ENCODE data around the gene SLC38A10. TPM values are rescaled to one million over a fixed set of nuclear protein-coding genes. Genes with fewer than 3 reads are reported as not detected.

The SLC38A10 gene
- total and polyA plus RNA-seq, 2 of the 13 experiments (the other 11 are each of a cell fraction or from before 2014, with no cell fraction given): 23.4 to 55.8 TPM

- no peak overlapping the region for H3K9ac ChIP-seq (ENCODE audit: insufficient read depth, low read depth, low read length)
- 97% methylated on average over 8 of the region's 8 CpGs for WGBS (ENCODE audit: low lambda C conversion rate)
- ATAC-seq (no peak), DNase-seq (ENCODE audit: low spot score) (no peak), FAIRE-seq (no peak)
- H3K36me3 ChIP-seq (replicated peaks in 1 of 2; ENCODE audit: control insufficient read depth in 1 of 2, insufficient read depth in 2 of 2, low read length in 2 of 2): peaks cover 5 to 15% of the 10 kb centered on the region in 2 experiments; a peak in 4 of 5 replicates
- no peak for TF ChIP-seq ZBTB1 (CRISPR knock-in tag; IDR thresholded peaks at IDR 0.05; ENCODE audit: borderline replicate concordance)
- TF ChIP-seq ZNF510 (CRISPR knock-in tag; IDR thresholded peaks at IDR 0.05; ENCODE audit: low read depth): no peak
- TF ChIP-seq KLF16 (CRISPR knock-in tag; IDR thresholded peaks at IDR 0.05): no peak
- no peak for TF ChIP-seq NBN (conservative IDR thresholded peaks at IDR 0.05)
- no peak for TF ChIP-seq FUBP1 (CRISPR knock-in tag; IDR thresholded peaks at IDR 0.05; ENCODE audit: borderline replicate concordance)
- no peak for TF ChIP-seq ZNF891 (CRISPR knock-in tag; IDR thresholded peaks at IDR 0.05)
- TF ChIP-seq ZNF367 (CRISPR knock-in tag; IDR thresholded peaks at IDR 0.05; ENCODE audit: borderline replicate concordance): no peak
- TF ChIP-seq CCAR2 (optimal IDR thresholded peaks at IDR 0.05; ENCODE audit: low read depth, low read length): no peak
- TF ChIP-seq TBP (CRISPR knock-in tag; IDR thresholded peaks at IDR 0.05): no peak
- no peak for TF ChIP-seq ZEB1 (IDR thresholded peaks at IDR 0.05; ENCODE audit: insufficient replicate concordance, low read depth)
- TF ChIP-seq BORCS8-MEF2B (CRISPR knock-in tag; IDR thresholded peaks at IDR 0.05): no peak
- TF ChIP-seq GMEB1 (CRISPR knock-in tag; IDR thresholded peaks at IDR 0.05; ENCODE audit: borderline replicate concordance): no peak
- no peak for TF ChIP-seq SIX1 (CRISPR knock-in tag; IDR thresholded peaks at IDR 0.05; ENCODE audit: borderline replicate concordance)
- TF ChIP-seq ZNF431 (CRISPR knock-in tag; IDR thresholded peaks at IDR 0.05; ENCODE audit: borderline replicate concordance, low read depth): no peak
- no peak for TF ChIP-seq NCOA5 (CRISPR knock-in tag; IDR thresholded peaks at IDR 0.05)
- no peak for TF ChIP-seq ZNF780A (CRISPR knock-in tag; IDR thresholded peaks at IDR 0.05)
- H3K4me2 ChIP-seq (ENCODE audit: low read depth, low read length): no peak overlapping the region
- CTCF ChIA-PET (ENCODE audit: low intra/inter-chr PET ratio, low total read pairs): no interaction called here
- no TSS peak for BruUV-seq (replicated peaks)
- no peak overlapping the region for H2AFZ ChIP-seq (ENCODE audit: low read length)
- no peaks in the 10 kb centered on the region for H3K27me3 ChIP-seq (ENCODE audit: control insufficient read depth in 1 of 2, insufficient read depth in 2 of 2, low read length in 2 of 2)
- H3K4me3 ChIP-seq (replicated peaks in 1 of 3; ENCODE audit: insufficient read depth in 1 of 3, low read depth in 2 of 3, low read length in 3 of 3): no peak overlapping the region
- no peaks in the 10 kb centered on the region for H3K4me1 ChIP-seq (ENCODE audit: insufficient read depth, low read length)
- no peaks in the 10 kb centered on the region for H3K79me2 ChIP-seq (ENCODE audit: insufficient read depth, low read length)
- no peak overlapping the region for H3K27ac ChIP-seq (ENCODE audit: extremely low read length, insufficient read depth, low read length)
- no peaks in the 10 kb centered on the region for H4K20me1 ChIP-seq (ENCODE audit: insufficient read depth, low read length)
- H3K9me3 ChIP-seq (ENCODE audit: low read length): no peaks in the 10 kb centered on the region
- intact Hi-C loops (cut with micrococcal nuclease; ENCODE audit: unreplicated experiment): no loop called here
- POLR2A ChIA-PET: no interaction called here
- in situ Hi-C loops (cut with HindIII; ENCODE audit: extremely low pct_ligation_motif_present, low pct_unique_long_range_greater_than_20kb): no loop called here
Measured at GRCh38 chr17:81213978-81214377, 81.1 kb downstream of the SLC38A10 start.

Data from HepG2 (cell line).